ENCODE results near the gene USP28.

Gene USP28

DNA sequence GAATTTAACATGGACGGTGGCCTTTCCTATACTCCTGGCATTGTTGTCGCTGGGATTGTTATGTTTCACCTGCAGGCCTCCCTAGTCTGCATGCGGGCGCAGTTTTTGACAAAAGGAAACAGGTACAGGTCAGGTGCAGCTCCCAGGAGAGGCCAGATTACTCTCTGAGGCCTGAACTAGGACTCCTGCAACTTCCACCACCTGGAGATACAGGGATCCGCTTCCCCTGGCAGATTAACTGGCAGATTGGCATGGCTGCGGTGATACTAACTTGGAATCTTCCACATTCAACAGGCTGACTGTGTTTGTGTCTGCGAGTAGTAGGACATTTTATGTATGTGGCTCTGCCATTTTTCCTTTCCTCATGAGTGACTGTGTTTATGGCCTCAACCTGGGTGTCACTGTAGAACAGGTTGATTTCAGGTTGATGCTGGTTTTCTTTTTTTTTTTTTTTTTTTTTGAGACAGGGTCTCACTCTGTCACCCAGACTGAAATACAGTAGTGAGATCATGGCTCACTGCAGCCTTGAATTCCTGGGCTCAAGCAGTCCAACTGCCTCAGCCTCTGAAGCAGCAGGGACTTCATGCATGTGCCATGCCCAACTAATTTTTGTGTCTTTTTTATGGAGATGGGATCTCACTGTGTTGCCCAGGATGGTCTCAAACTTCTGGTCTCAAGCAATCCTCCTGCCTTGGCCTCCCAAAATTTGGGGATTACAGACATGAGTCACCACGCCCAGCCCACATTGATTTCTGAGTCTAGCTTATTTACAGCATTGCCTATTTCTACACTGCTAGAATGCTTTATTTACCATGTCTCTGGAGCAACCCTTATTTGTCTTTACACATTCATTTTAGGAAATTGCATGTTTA, 1.7 kb upstream of the USP28 start:
- DNase-seq (ENCODE audit: low read depth in 2 of 2), result no peak

DNA sequence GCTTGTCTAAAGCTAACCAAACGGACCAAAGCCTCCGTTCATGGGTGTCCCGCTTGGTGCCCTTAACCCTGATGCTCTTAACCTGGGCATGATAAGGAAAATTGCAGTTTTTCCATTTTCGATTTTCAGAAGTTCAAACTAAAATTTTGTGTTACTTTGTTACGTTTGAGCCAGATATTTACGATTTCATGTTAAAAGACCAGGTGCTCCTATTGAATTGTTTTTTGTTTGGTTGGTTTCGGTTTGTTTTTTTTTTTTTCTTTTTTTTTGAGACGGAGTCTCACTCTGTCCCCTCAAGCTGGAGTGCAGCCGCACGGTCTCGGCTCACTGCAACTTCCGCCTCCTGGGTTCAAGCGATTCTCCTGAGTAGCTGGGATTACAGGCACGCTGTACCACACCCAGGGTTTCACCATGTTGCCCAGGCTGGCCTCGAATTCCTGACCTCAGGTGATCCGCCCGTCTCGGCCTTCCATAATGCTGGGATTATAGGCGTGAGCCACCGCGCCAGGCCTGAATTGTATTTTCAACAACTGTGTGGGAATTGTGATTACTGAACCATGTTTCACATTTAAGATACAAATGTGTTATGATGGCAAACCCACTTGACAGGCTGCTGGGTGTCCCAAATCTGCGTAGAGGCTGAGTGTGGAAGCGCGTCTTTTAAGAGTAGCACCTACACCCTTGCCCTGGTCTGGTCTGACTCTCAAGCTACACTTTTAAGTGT, 864 bp upstream of the USP28 start:
- DNase-seq (ENCODE audit: low read depth in 2 of 2), result no peak

DNA sequence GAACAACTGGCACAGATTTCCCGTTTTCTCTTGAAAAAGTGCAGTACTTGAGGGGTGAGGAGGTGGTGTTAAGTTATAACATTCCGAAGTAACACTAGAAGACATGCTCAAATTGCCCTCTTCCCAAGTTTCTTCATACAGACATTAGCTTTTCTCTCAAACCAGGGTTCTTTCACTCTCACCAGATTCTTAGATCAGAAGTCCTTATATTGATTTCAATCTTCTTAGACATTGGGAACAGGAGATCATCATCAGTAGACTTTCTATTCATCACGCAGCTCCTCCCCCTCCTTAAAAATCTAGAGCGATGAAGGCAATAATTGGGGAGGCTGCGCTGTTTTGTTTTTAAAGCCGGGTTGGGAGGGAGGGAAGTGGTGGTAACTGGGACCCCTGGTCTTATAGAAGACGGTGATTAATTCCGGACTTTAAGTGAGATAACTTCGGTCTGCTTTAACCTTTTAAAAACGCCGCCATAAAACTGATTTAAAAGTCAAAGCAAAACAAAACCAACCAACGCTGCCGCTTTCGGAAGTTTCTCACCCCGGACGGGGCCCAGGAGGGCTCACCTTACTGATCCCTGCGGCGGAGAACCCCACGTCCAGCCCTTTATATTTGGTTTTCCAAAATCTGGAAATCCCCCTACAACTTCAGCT, 665 bp downstream of the USP28 start:
- DNase-seq (ENCODE audit: low read depth in 2 of 2), result no peak

DNA sequence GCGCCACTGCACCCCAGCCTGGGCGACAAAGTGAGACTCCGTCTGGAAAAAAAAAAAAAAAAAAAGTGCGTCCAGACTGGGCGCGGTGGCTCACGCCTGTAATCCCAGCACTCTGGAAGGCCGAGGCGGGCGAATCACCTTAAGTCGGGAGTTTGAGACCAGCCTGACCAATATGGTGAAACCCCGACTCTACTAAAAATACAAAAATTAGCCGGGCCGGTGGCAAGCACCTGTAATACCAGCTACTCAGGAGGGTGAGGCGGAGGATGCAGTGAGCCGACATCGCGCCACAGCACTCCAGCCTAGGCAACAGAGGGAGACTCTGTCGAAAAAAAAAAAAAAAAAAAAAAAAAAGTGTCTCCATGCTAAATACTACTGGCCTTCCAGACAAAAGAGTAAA, 1.3 kb downstream of the USP28 start:
- DNase-seq (ENCODE audit: low read depth in 2 of 2), result no peak

DNA sequence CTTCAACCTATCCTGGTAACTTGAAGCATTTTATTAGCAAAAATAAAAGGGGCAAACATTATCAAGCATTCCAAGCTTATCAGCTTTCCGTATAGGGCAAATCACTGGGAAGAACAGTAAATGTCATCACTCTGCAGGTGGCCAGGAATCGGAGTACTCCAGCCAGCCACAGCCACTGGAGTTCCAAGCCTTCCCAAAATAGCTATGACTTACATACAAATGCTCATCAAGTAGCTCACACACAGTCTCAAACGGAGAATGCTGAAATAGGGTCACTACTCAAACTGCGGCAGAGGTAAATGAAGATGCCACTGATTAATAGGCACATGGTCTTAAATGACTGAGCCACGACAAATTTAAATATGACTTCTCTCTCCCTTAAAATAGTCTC, 2.1 kb downstream of the USP28 start:
- no peak for DNase-seq (ENCODE audit: low read depth in 2 of 2)

DNA sequence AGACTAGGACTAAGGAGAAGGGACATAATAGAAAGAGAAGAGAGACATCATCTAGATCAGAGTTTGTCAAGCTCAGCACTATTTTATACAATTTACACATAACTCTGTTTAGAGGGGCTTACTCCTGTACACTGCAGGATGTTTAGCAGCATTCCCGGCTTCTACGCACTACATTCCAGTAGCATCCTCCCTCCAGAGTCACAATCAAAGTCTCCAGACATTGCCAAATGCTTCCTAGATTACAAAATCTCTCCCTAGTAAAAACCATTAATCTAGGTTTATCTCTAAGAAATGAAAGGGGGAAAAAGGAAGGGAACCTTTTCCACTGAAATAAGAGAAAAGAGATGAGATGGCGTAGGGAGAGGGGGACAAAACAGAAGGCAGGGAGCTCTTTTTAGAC, 4.0 kb downstream of the USP28 start:
- no peak for DNase-seq (ENCODE audit: low read depth in 2 of 2)

DNA sequence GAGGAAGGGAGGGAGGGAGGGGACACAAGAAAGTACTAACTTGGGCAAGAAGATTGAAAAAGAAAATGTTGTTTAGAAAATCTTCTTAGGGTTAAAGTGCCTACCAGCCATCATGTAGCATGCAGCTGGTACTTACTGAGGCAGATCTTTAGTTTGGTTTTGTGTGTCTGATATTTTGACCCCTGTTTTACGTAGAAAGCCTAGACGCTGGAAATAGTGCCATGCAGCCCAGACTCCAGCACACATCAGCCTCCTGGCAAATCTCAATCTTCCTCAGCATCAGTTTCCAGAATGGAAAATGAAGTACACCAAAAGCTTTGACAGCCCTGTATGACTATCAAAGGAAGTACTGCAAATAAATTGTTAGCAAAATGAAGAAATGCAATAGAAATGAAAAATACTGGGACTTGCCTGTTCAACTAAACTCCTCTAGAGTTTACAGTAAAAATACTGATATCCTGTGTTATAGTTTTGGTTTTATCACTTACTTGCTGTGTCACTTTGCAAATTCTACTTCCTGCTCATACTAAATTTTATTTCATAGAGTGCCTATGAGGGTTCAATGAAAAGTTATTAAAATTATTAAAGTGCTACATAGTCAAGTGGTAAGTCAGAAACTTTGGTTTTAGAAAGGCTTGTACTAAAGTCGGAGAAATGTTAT, 7.4 kb downstream of the USP28 start:
- no peak for DNase-seq (ENCODE audit: low read depth in 2 of 2)

DNA sequence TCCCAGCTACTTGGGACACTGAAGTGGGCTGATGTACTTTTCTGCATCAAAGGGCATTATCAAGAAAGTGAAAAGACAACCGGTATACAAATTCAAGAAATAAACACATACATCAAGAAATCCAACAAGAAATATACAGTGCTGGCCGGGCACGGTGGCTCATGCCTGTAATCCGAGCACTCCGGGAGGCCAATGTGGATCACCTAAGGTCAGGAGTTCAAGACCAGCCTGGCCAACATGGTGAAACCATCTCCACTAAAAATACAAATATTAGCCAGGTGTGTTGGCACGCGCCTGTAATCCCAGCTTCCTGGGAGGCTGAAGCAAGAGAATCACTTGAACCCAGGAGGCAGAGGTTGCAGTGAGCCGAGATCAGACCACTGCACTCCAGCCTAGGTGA, 9.5 kb downstream of the USP28 start:
- DNase-seq (ENCODE audit: low read depth in 2 of 2), result no peak

DNA sequence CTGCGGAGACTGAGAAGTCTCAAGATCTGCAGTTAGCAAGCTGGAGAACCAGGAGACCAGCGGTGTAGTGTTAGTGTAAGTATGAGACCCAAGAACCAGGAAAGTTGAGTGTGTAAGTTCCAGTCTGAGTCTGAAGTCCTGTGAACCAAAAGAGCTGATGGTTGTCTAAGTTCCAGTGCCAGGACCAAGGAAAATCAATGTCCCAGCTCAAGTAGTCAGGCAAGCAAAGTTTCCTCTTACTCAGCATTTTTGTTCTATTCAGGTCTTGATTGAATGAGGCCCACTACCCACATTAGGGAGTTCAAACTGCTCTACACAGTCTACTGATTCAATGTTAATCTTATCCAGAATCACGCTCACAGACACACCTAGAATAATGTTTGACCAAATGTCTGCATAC, 11.0 kb downstream of the USP28 start:
- DNase-seq (ENCODE audit: low read depth in 2 of 2), result no peak

DNA sequence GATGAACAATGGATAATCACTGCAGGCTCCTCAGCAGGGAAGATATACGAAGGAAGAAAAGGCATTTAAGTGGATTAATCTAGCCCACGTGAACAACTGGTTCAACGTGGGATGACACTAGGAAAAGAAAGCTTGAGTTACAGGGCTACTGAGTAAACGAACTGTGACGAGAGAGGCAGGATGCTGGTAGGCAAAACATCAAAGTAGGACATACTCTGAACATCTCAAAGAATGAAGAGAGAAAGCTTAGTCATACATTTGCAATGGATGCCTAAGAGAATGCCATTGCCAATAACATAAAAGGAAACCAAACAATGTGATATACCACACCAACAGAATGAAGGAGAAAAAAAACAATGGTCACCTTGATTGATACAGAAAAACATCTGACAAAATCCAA, 12.9 kb downstream of the USP28 start:
- no peak for DNase-seq (ENCODE audit: low read depth in 2 of 2)

DNA sequence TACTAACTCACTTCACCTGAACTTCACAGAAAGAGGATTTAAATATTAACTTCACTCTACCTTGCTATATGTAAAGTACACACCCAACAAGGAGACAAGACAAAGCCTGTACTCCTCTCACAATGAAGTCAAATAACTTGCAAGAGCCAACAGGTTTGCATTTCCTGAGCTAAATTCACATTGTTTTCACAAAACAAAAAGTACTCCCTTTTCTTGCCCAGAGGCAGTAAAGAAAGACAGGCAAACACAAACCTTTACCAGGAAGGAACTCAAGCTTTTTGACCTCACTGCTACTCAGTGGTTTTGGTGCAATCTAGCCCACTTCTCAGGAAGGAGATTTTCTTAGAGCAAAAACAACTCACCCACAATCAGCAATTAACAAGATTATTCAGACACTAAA, 15.7 kb downstream of the USP28 start:
- DNase-seq (ENCODE audit: low read depth in 2 of 2), result no peak

DNA sequence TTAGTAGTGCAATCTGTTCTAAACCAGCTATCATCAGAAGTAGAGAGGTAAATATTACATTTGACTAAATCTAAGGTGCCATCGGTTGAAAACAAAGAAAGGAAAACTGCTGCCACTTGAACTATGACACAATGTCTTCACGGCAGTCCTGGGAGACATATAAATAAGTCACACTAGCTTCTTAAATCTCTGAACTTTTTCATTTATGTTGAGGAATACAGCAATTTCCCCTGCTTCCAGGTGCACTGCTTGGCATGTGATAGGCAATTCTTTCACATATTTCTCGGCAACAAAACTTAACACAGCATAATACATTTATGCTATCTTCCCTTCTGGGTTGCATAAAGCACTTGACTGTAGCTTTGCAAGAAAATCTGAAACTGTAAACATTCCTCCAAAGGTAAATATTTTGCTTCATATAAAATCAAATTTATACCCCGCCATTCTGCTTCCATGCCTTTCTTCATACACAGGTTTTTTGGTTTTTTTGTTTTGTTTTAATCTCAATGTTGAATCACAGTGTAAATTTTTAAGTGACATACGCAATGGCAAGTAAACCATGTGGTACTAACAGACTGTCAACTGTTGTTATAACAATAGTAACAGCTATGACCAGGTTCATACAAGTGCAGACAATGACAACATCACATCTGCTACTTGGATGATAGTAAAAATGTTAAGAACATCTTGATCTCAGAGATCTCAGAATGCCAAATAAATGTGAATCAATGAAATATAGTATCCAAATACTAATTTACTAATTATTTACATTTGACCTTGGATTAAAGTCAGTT, 18.2 kb downstream of the USP28 start:
- no peak for DNase-seq (ENCODE audit: low read depth in 2 of 2)

DNA sequence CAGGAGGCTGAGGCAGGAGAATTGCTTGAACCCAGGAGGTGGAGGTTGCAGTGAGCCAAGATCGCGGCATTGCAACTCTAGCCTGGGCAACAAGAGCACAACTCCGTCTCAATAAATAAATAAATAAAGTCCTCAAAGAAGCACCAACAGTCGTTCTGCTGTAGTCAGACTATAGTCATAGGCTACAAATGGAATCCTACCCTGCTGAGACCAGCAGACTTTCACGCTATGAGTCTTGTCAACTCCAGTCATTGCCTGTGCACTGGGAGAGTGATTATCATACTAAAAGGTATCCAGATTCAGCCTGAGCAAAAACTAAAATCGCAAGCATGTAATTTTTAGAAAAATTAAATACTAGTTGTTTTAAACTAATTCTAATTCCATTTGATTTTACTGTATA, 19.6 kb downstream of the USP28 start:
- DNase-seq (ENCODE audit: low read depth in 2 of 2), result no peak

DNA sequence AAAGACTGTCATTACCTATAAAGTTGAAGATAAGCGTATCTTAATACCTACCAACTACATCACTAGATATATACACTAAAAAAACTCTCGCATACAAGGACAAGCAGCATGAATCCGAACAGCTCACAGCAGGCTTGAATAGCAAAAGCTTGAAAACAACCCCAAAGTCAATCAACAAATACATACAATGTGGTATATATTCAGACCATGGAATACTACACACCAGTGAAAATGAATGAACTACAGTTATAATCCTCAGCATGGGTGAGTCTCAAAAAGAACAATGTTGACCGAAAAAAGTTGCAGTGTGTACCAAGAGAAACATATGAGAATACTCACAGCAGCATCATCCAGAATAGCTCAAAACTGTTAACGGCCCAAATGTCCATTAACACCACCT, 25.2 kb downstream of the USP28 start:
- DNase-seq (ENCODE audit: low read depth in 2 of 2), result no peak

DNA sequence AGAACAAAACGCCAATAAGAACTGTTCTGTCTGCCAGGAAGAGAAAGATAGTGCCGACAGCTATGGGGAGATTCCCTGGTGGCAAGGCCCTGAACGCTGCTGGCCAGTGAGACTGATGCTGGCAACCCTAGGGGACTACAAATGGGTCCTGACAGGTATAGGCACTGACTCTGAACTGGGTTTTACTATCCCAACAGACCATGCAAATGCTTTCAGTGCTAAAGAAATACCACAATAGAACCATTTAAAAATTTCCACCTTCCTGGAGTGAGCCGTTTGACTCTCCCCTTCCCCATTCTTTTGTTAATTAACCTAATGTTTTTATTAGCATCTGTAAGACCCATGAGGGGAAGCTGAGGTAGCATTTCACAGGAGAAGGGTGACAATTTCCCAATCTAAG, 25.7 kb downstream of the USP28 start:
- DNase-seq (ENCODE audit: low read depth in 2 of 2), result no peak

DNA sequence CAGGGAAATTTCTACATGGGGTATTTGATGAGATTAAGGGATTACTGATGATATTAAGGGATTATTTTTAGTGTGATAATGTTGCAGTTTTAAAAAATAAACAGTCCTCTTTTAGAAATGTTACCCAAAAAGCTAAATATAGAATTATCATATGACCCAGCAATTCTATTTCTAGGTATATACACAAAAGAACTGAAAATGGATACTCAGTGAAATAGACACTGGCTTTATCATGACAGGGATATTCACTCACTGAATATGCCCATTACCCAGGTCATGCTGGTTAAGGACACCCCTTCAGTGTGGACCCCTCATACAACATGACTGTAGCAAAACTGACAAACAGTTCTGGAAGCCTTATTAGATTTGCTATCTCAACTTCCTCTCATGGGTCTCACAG, 27.8 kb downstream of the USP28 start:
- DNase-seq (ENCODE audit: low read depth in 2 of 2), result no peak

DNA sequence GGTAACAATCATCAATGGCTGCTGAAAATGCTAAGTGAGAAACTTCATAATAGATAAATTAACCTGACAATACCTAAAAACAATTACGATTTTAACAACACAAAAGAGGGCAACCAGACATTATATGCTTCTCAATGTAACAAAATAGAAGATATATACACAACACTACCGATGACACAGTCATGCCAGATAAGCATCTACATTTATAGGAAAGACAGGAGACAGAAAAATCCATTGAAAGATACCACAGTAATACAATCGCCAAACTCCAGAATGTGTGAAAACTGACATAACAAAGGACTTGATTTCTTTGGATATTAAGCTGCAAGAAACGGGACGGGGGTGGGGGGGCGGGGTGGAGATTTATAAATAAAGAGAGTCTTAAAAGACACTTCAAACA, 28.3 kb downstream of the USP28 start:
- DNase-seq (ENCODE audit: low read depth in 2 of 2), result no peak

DNA sequence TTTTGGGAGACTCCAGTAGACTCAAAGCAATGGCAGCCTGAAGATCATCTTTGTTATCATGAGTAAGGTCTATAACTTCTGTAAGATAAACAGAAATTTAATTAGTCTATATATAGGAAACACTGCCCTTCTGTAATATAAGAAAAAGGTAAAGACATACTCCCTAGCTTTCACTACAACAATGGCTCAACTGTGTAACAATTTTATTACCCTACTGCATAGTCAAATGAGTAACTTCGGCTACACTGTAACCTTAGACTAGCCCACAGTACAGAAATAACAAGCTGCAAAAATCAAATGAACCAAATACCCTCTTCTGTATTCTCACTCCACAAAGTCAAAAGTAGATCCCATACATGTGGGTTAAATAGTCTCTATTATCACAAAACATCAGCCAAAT, 33.7 kb downstream of the USP28 start:
- no peak for DNase-seq (ENCODE audit: low read depth in 2 of 2)

DNA sequence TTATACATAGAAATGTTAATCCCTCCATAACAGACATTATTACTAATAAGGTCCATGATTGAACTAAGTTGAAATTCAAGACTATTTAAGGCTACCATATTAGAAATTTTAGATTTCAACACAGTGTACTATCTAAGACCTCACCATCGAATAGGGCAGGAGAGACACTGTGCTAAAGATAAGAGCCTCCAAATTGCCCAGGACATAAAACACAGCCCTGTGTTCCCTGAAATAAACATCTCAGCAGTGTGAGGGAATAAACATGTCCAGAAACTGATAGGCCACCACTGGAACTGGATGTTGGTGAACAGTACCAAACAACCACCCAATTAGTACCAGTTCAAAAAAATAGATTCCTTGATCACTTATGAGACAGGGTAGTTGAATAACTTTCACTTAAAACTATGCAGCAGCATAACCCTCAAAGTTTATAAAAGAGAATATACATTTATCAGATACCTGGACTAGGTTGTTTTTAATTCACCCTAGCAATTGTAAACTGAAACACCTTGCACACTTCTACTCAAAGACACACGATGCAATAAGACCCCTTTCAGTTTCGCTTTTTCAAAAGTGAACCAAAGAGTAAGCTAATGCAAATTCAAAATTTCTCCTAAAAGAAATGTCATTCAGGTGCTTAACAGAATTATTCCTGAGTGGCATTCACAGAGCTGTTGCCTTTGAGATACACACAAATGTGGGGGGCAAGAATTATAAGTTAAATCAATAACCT, 34.3 kb downstream of the USP28 start:
- DNase-seq (ENCODE audit: low read depth in 2 of 2), result no peak

DNA sequence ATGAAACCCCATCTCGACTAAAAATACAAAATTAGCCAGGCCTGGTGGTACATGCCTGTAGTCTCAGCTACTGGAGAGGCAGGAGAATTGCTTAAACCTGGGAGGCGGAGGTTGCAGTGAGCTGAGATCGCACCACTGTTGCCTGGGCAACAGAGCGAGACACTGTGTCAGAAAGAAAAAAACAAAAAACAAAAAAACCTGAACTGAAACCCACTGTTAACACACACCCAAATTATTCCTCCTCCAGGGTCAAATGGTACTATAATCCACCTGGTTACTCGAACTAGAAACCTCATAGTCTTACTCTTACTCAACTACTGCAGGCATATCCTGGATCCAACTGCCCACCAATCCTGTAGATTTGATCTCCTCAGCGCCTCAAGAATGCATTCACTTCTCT, 35.5 kb downstream of the USP28 start:
- no peak for DNase-seq (ENCODE audit: low read depth in 2 of 2)

DNA sequence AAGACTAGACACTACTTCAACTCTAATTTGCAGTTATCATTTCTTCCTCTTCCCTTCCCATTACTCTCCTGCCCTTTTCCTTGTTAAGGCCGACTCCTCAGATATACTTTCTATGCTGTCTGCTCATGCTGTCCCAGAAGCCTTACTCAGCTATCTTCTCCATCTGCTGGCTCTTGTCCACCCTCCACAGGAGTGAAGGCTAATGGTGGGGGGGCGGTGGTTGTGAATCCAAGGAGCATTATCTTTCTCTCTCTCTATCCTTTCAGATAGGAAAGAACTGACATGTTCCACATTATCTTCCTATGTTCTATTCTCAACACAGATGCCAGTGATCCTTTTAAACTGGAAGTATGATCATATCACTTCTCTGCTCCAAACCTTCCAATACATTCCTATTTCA, 37.4 kb downstream of the USP28 start:
- no peak for DNase-seq (ENCODE audit: low read depth in 2 of 2)
